Activated T-helper 1 cell treated with anti-CD3 and anti-CD28 coated beads, Interleukin-2, amount 50 U/mL, for 16 hours (primary cell): ENCODE data around the gene MEST.
"Not testable (repeated sequence)": the region's sequence is repeated elsewhere in the genome, so short reads cannot be mapped to it uniquely, and the experiment has no call there.

Experiments used
- DNase-seq, 2 donors: peaks; one replicate each; pipeline ENCODE4 v3.0.0-alpha.2; 2020; ENCODE audit warnings: low read depth in 1 of 2, low spot score in 1 of 2

Gene MEST

DNA sequence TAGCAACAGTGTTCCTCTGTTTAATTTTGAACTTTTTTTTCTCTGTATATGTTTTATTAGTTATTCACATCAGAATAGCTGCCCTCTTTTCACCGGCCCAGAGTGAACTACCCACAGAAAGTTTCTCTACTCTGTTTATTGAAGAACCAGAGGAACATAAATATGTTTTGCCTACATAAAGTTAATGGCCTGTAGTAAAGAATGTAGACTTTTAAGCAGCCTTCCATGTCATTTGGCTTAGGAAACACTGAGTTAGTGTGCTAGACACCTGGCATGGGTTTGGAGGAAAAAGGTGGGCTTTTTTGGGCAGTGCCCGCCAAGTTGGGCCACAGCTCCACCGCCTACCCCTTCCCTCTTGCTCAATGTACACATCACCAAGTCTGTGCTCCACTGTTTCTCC is 8.9 kb upstream of the MEST start:
- DNase-seq, result no peak

GRCh38 chr7:130485734-130486113 is 6.2 kb upstream of the MEST start:
- no peak for DNase-seq

DNA sequence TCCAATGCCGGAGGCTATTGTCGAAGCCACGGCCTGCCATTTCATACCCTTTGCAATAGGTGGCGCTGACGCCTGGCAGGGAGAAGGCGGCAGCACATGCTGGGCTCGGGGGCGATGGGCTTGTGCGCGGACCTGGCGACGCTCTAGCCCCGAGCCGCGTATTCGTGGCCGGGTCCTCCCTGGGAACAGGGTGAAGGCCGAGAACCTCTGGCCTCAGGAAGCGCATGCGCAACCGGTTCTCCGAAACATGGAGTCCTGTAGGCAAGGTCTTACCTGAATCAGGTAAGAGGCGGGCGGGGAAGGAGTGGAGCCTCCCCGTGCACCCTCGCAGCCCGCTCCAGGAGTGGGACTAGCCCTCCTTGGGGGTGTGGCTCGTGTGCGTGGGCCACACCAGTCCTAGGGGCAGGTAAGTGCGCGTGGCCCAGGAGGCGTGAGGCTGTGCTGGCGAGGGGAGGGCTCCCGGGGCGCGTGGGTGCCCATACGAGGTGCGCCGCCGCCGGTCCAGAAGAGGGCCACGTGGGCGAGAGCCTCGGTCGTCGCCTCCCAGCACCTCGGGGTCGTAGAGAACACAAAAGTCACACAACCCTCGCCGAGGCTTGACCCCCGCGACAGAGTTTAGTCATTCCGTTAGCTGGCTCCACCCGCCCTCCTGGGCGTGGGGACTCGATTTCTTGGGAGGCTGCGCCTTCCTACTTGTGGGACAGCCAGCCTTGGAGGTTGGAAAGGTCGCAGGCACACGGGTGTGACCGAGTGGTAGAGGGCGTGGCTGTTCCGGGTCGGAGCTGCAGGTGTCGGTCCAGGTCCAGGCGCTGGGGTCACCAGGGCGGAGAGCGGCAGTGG is 5.6 kb upstream of the MEST start:
- DNase-seq, result peak in 1 of 2 donors; percentile 25

- no peak for DNase-seq
These were observed 4.9 kb upstream of the MEST start for GRCh38 chr7:130486954-130487436.

GRCh38 chr7:130488392-130489139 is 3.3 kb upstream of the MEST start:
- DNase-seq, result no peak

DNA sequence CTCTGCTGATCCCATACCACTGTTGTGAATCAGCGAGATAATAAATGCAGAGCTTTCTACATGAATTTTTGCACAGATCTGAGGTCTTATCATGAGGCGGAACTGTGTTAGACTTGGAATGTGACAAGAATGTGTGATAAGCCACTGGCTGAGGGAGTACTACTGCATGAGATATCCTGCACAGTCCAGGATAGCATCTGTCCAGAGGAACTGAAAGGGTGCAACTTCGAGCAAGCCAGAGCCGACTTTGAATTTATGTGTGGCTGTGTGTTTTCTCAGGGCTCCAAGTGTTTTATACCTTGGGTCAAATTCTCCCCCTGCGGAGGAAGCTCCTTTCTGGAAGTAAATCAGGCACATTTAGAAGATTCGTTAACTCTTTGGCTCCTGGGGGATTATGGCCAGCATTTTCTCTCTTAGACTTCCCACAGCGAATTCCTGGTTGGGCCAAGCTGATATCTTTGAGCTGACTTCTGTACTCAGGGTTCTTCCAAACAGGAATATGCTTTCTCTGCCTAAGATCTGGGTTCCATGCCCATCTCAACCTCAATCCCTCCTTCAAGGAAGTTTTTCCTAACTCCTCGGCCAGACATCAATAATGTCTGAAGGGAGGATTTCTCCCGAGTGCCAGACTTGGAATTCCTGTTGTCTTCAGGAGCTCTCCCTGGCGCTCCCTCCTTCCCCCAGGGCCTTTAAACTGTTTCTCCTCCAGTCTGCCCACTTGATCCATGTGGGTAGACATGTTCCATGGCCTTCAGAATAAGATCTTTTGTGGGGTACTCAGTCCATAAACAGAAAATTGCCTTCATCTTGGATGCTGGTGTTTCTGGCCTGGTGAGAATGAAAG is 2.5 kb upstream of the MEST start:
- no peak for DNase-seq

DNA sequence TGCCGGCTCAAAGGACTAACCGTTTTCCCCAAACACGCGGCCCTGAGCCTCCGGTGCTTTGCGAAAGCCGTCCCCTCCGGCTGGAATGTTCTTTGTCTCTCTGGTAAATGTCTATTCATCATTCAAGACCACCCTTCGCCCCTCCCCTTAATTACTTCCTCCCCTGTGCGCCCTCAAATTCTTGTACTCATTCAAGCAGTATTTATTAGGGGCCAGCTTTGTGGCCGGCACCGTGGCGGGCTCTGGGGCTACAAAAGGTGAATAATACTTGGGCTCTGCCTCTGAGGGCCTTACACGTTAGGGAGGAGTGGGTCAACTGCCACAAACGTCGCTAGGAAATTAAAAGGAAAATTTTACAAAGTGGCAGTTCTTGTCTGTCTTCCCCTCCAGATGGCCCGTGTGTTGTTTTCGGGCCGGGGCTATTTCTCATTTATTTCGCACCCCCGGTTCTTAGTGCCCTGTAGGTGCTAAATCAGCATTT is 1.5 kb upstream of the MEST start:
- no peak for DNase-seq

- no peak for DNase-seq
These were observed 739 bp upstream of the MEST start for GRCh38 chr7:130490888-130491804.

- DNase-seq, result no peak
These were observed 814 bp downstream of the MEST start for GRCh38 chr7:130492523-130493274.

GRCh38 chr7:130493275-130493873 is 1.5 kb downstream of the MEST start:
- no peak for DNase-seq

- no peak for DNase-seq
These were observed 2.6 kb downstream of the MEST start for GRCh38 chr7:130494431-130494858.

- DNase-seq, result no peak
These were observed 8.6 kb downstream of the MEST start for GRCh38 chr7:130500463-130500862.

- no peak for DNase-seq
These were observed 9.0 kb downstream of the MEST start for GRCh38 chr7:130500910-130501309.

- DNase-seq, result no peak
These were observed 13.9 kb downstream of the MEST start for GRCh38 chr7:130505753-130506152.

DNA sequence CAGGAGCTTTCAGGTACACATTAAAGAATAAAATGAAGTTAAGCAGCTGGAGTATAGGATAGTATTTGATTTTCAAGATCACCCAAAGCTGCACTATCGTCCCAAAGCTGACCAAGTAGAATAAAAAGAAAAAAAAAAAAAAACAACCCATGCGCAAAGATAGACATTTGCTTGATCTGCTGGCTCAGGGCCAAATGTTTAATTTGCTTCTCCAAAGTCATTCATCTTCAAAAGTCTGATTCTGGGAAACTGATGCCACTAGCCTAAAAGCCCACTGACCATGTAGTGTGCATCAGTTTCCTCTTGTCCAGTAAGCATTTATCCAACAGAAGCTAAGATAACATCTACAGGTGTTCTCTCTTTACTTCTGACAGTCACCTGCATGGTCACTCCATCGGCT is 14.5 kb downstream of the MEST start:
- DNase-seq, result no peak

GRCh38 chr7:130512038-130512437 is 20.2 kb downstream of the MEST start:
- not testable (repeated sequence) for DNase-seq

DNA sequence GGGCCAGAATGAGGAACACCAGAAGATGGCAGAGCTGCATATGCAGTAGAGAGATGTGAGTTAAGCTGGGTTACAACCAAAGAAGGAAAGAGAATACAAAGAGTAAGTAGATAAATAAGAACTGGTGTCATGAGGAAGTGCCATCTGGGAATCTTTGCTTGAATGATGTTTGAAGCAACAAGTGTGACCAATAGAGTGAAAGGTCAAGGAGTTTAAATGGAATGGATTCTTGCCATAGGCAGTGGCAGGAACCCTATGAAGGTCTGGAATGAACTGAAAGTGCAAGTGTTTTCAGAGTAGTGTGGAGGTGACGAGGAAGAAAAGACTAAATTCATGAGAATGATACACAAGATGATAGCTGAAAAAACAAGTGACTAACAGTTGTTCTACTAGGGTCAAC is 21.6 kb downstream of the MEST start:
- no peak for DNase-seq

GRCh38 chr7:130515315-130516040 is 23.6 kb downstream of the MEST start:
- DNase-seq, result no peak
